Rectal smooth muscle tissue (tissue), 1 donor: Measurements from ENCODE around the gene IGFL1.
"Not testable (repeated sequence)": the region's sequence is repeated elsewhere in the genome, so short reads cannot be mapped to it uniquely, and the experiment has no call there.

Experiments
- H3K27ac ChIP-seq: one replicate; pipeline ENCODE4 v1.7.0; 2013; ENCODE audit warnings: low read depth, low read length, inconsistent platforms
- H3K27me3 ChIP-seq: one replicate; pipeline ENCODE4 v1.7.0; 2013; ENCODE audit warnings: low read length; ENCODE audit not compliant: control insufficient read depth, insufficient read depth
- H3K36me3 ChIP-seq: one replicate; pipeline ENCODE4 v1.7.0; 2013; ENCODE audit warnings: low read length; ENCODE audit not compliant: control insufficient read depth, insufficient read depth
- H3K4me1 ChIP-seq: one replicate; pipeline ENCODE4 v1.7.0; 2013; ENCODE audit warnings: low read length; ENCODE audit not compliant: control insufficient read depth, insufficient read depth
- H3K4me3 ChIP-seq: one replicate; pipeline ENCODE4 v1.7.0; 2013; ENCODE audit warnings: low read length
- H3K9ac ChIP-seq: one replicate; pipeline ENCODE4 v1.7.0; 2013; ENCODE audit warnings: low read length

Gene IGFL1

GRCh38 chr19:46205183-46205984 lies 24.2 kb upstream of the IGFL1 start:
- H3K36me3 ChIP-seq, result no peaks in the 10 kb centered on the region
- H3K9ac ChIP-seq, result no peak overlapping the region
- H3K27ac ChIP-seq, result no peak overlapping the region
- H3K27me3 ChIP-seq, result no peaks in the 10 kb centered on the region
- no peak overlapping the region for H3K4me3 ChIP-seq
- no peaks in the 10 kb centered on the region for H3K4me1 ChIP-seq

- Histone ChIP-seq H3K4me3 (no peak overlapping the region), H3K36me3 (no peaks in the 10 kb centered on the region), H3K27me3 (no peaks in the 10 kb centered on the region), H3K4me1 (no peaks in the 10 kb centered on the region), H3K27ac (no peak overlapping the region), H3K9ac (no peak overlapping the region)
These were observed 23.4 kb upstream of the IGFL1 start for GRCh38 chr19:46206176-46206575.

GRCh38 chr19:46206682-46207081 lies 22.9 kb upstream of the IGFL1 start:
- Histone ChIP-seq H3K4me1 (no peaks in the 10 kb centered on the region), H3K4me3 (no peak overlapping the region), H3K27ac (no peak overlapping the region), H3K36me3 (no peaks in the 10 kb centered on the region), H3K9ac (no peak overlapping the region), H3K27me3 (no peaks in the 10 kb centered on the region)

GRCh38 chr19:46207858-46208257 lies 21.7 kb upstream of the IGFL1 start:
- not testable (repeated sequence) for H3K4me1 ChIP-seq, H3K27ac ChIP-seq, H3K36me3 ChIP-seq, H3K4me3 ChIP-seq, H3K27me3 ChIP-seq, H3K9ac ChIP-seq

GRCh38 chr19:46209051-46209450 lies 20.5 kb upstream of the IGFL1 start:
- Histone ChIP-seq H3K4me3 (no peak overlapping the region), H3K9ac (no peak overlapping the region), H3K27ac (no peak overlapping the region), H3K36me3 (no peaks in the 10 kb centered on the region), H3K4me1 (no peaks in the 10 kb centered on the region), H3K27me3 (no peaks in the 10 kb centered on the region)

- Histone ChIP-seq H3K27ac (no peak overlapping the region), H3K4me1 (no peaks in the 10 kb centered on the region), H3K9ac (no peak overlapping the region), H3K4me3 (no peak overlapping the region), H3K36me3 (no peaks in the 10 kb centered on the region), H3K27me3 (no peaks in the 10 kb centered on the region)
These were observed 20.1 kb upstream of the IGFL1 start for GRCh38 chr19:46209472-46209871.

- Histone ChIP-seq H3K27ac (no peak overlapping the region), H3K27me3 (no peaks in the 10 kb centered on the region), H3K4me1 (no peaks in the 10 kb centered on the region), H3K9ac (no peak overlapping the region), H3K4me3 (no peak overlapping the region), H3K36me3 (no peaks in the 10 kb centered on the region)
These were observed 18.9 kb upstream of the IGFL1 start for GRCh38 chr19:46210669-46211068.

- Histone ChIP-seq H3K4me1 (no peaks in the 10 kb centered on the region), H3K9ac (no peak overlapping the region), H3K27me3 (no peaks in the 10 kb centered on the region), H3K4me3 (no peak overlapping the region), H3K27ac (no peak overlapping the region), H3K36me3 (no peaks in the 10 kb centered on the region)
These were observed 18.2 kb upstream of the IGFL1 start for GRCh38 chr19:46211201-46211881.

- not testable (repeated sequence) for H3K9ac ChIP-seq, H3K27ac ChIP-seq, H3K27me3 ChIP-seq, H3K36me3 ChIP-seq, H3K4me3 ChIP-seq, H3K4me1 ChIP-seq
These were observed 16.9 kb upstream of the IGFL1 start for GRCh38 chr19:46212592-46212991.

GRCh38 chr19:46213156-46213555 lies 16.4 kb upstream of the IGFL1 start:
- no peak overlapping the region for H3K27ac ChIP-seq
- H3K4me1 ChIP-seq, result no peaks in the 10 kb centered on the region
- no peaks in the 10 kb centered on the region for H3K27me3 ChIP-seq
- H3K9ac ChIP-seq, result no peak overlapping the region
- no peak overlapping the region for H3K4me3 ChIP-seq
- H3K36me3 ChIP-seq, result no peaks in the 10 kb centered on the region

GRCh38 chr19:46213806-46214205 lies 15.7 kb upstream of the IGFL1 start:
- H3K27ac ChIP-seq, result no peak overlapping the region
- no peak overlapping the region for H3K9ac ChIP-seq
- no peak overlapping the region for H3K4me3 ChIP-seq
- no peaks in the 10 kb centered on the region for H3K27me3 ChIP-seq
- no peaks in the 10 kb centered on the region for H3K4me1 ChIP-seq
- no peaks in the 10 kb centered on the region for H3K36me3 ChIP-seq

GRCh38 chr19:46216612-46217011 lies 12.9 kb upstream of the IGFL1 start:
- Histone ChIP-seq H3K36me3 (no peaks in the 10 kb centered on the region), H3K9ac (no peak overlapping the region), H3K27me3 (no peaks in the 10 kb centered on the region), H3K4me1 (no peaks in the 10 kb centered on the region), H3K4me3 (no peak overlapping the region), H3K27ac (no peak overlapping the region)

- Histone ChIP-seq H3K36me3 (no peaks in the 10 kb centered on the region), H3K27ac (no peak overlapping the region), H3K27me3 (no peaks in the 10 kb centered on the region), H3K9ac (no peak overlapping the region), H3K4me1 (peaks cover 3% of the 10 kb centered on the region), H3K4me3 (no peak overlapping the region)
These were observed 12.1 kb upstream of the IGFL1 start for GRCh38 chr19:46217476-46217875.
